ENCODE results near the gene PRR11.

- no peak; the same call in 1 of the 2 replicates for TF ChIP-seq MAX (IDR thresholded peaks at IDR 0.05)
- no peak for TF ChIP-seq RAD21 (IDR thresholded peaks at IDR 0.05; ENCODE audit: low read depth)
Observed at GRCh38 chr17:59154292-59154720, 1.2 kb upstream of the PRR11 start.
